OCI-LY1 (cell line): ENCODE data around the gene ARMC6.

Source experiments
- H2AFZ ChIP-seq: fragments of 200-600 bp; sonication (generic), shearing (Covaris generic); 2 replicates; pipeline ENCODE4 v1.6.0; 2014; ENCODE audit warnings: antibody characterized with exemption, mild to moderate bottlenecking, low read length
- H3F3A ChIP-seq: fragments of 200-600 bp; sonication (generic), shearing (Covaris generic); 2 replicates; pipeline ENCODE4 v1.6.0; 2014; ENCODE audit warnings: mild to moderate bottlenecking, antibody characterized with exemption, low read length, moderate library complexity; ENCODE audit not compliant: insufficient read depth
- H3K27ac ChIP-seq: fragments of 200-600 bp; sonication (generic); 2 replicates; pipeline ENCODE4 v1.5.1; 2014; ENCODE audit warnings: low read length, mixed run types, mild to moderate bottlenecking, low read depth; ENCODE audit not compliant: poor library complexity, severe bottlenecking
- H3K27me3 ChIP-seq: fragments of 200-600 bp; sonication (generic); 2 replicates; pipeline ENCODE4 v1.6.0; 2014; ENCODE audit warnings: antibody characterized with exemption, mild to moderate bottlenecking, low read length, moderate library complexity; ENCODE audit not compliant: insufficient read depth
- H3K36me3 ChIP-seq: fragments of 200-600 bp; sonication (generic); 2 replicates; pipeline ENCODE4 v1.6.1; 2014; ENCODE audit warnings: mild to moderate bottlenecking, antibody characterized with exemption, low read length, moderate library complexity, mixed read lengths; ENCODE audit not compliant: insufficient read depth
- H3K4me1 ChIP-seq: fragments of 200-600 bp; sonication (generic); 2 replicates; pipeline ENCODE4 v1.5.1; 2014; ENCODE audit warnings: mild to moderate bottlenecking, low read length, moderate library complexity; ENCODE audit not compliant: insufficient read depth, severe bottlenecking
- H3K4me2 ChIP-seq: fragments of 200-600 bp; sonication (generic), shearing (Covaris generic); 2 replicates; pipeline ENCODE4 v1.6.1; 2014; ENCODE audit warnings: low read length
- H3K4me3 ChIP-seq: fragments of 200-600 bp; sonication (generic); 2 replicates; pipeline ENCODE4 v1.5.1; 2014; ENCODE audit warnings: low read length, low read depth, mild to moderate bottlenecking, mixed read lengths; ENCODE audit not compliant: poor library complexity, severe bottlenecking
- H3K79me2 ChIP-seq: fragments of 200-600 bp; shearing (Covaris generic); 2 replicates; pipeline ENCODE4 v1.6.1; 2016; ENCODE audit warnings: mixed run types, low read length, mixed read lengths; ENCODE audit not compliant: insufficient read depth
- H3K9ac ChIP-seq: fragments of 200-600 bp; sonication (generic), shearing (Covaris generic); 2 replicates; pipeline ENCODE4 v1.6.1; 2014; ENCODE audit warnings: mild to moderate bottlenecking, low read length, mixed read lengths
- H3K9me2 ChIP-seq: fragments of 200-600 bp; sonication (generic), shearing (Covaris generic); 2 replicates; pipeline ENCODE4 v1.6.1; 2014; ENCODE audit warnings: low read depth, mild to moderate bottlenecking, low read length, mixed read lengths
- H3K9me3 ChIP-seq: fragments of 200-600 bp; shearing (Covaris generic); 2 replicates; pipeline ENCODE4 v1.6.1; 2014; ENCODE audit warnings: low read length, mixed read lengths
- H4K20me1 ChIP-seq: fragments of 200-600 bp; sonication (generic), shearing (Covaris generic); 2 replicates; pipeline ENCODE4 v1.6.0; 2016; ENCODE audit warnings: mild to moderate bottlenecking, low read length; ENCODE audit not compliant: insufficient read depth
- EZH2 ChIP-seq: fragments of 200-600 bp; sonication (generic), shearing (Covaris generic); IDR thresholded peaks from 2 replicates; pipeline ENCODE4 v1.8.0; 2017; ENCODE audit warnings: borderline replicate concordance, mixed run types, mild to moderate bottlenecking, antibody characterized with exemption, low read length, moderate library complexity, mixed read lengths
- TF ChIP-seq, protein P1 (sequence below): fragments of 200-600 bp; sonication (generic), shearing (Covaris generic); IDR thresholded peaks from 2 replicates; pipeline ENCODE4 v1.5.1; 2017; ENCODE audit warnings: mild to moderate bottlenecking, antibody characterized with exemption, low read length, moderate library complexity, mixed read lengths

ARMC6 gene

GRCh38 chr19:19057720-19058119 lies 24.3 kb downstream of the ARMC6 start:
- Histone ChIP-seq H3K79me2 (no peaks in the 10 kb centered on the region), H3K9me3 (no peaks in the 10 kb centered on the region), H3K36me3 (peaks cover 60% of the 10 kb centered on the region), H3K27ac (no peak overlapping the region), H2AFZ (no peak overlapping the region), H3K4me1 (no peaks in the 10 kb centered on the region), H3F3A (no peaks in the 10 kb centered on the region), H3K9me2 (no peaks in the 10 kb centered on the region), H3K9ac (no peak overlapping the region), H4K20me1 (no peaks in the 10 kb centered on the region), H3K27me3 (no peaks in the 10 kb centered on the region), H3K4me2 (no peak overlapping the region), H3K4me3 (no peak overlapping the region)
- TF ChIP-seq, protein P1, sequence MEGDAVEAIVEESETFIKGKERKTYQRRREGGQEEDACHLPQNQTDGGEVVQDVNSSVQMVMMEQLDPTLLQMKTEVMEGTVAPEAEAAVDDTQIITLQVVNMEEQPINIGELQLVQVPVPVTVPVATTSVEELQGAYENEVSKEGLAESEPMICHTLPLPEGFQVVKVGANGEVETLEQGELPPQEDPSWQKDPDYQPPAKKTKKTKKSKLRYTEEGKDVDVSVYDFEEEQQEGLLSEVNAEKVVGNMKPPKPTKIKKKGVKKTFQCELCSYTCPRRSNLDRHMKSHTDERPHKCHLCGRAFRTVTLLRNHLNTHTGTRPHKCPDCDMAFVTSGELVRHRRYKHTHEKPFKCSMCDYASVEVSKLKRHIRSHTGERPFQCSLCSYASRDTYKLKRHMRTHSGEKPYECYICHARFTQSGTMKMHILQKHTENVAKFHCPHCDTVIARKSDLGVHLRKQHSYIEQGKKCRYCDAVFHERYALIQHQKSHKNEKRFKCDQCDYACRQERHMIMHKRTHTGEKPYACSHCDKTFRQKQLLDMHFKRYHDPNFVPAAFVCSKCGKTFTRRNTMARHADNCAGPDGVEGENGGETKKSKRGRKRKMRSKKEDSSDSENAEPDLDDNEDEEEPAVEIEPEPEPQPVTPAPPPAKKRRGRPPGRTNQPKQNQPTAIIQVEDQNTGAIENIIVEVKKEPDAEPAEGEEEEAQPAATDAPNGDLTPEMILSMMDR = no peak
- TF ChIP-seq EZH2 = no peak

DNA sequence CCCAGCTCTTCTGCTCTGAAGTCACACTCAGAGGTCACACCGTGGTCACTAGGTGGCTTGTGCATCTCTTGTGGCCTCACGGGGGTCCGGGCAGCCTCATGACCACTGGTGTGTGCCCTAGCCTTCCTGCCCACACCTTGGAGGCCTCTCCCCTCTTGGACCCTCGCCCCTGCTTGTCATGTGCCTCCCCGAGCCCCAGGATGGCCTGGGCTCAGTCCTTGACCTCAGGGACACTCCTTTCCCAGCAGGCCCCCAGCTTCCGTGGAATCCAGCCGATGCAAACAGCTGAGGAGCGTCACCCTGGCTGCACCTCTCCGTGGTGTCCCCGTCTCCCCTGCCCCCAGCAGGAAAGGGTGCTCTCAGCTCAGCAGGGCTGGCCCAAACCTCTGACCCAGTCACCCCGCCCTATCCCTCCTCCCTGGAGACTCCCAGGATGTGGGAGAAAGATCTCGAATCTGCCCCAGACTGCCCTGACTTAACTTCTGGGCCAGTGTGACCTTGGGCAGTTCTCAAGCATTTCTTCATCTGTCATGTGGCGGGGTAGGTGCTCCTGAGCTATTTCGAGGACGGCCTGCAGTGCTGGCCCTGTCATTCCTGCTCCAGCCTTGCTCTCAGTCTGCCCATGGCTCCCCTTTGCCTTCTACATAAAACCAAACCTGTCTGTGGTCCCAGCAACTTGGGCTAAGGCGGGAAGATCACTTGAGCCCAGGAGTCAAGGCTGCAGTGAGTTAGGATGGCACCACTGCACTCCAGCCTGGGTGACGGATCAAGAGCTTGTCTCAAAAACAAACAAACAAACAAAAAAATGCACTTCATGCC lies 25.8 kb downstream of the ARMC6 start:
- Histone ChIP-seq H3K4me3 (no peak overlapping the region), H3K36me3 (peaks cover 51% of the 10 kb centered on the region), H2AFZ (no peak overlapping the region), H3K9ac (no peak overlapping the region), H3K79me2 (no peaks in the 10 kb centered on the region), H4K20me1 (no peaks in the 10 kb centered on the region), H3K4me2 (no peak overlapping the region), H3K9me3 (no peaks in the 10 kb centered on the region), H3K27ac (no peak overlapping the region), H3K4me1 (peaks cover 5% of the 10 kb centered on the region), H3K27me3 (no peaks in the 10 kb centered on the region), H3K9me2 (no peaks in the 10 kb centered on the region), H3F3A (no peaks in the 10 kb centered on the region)
- TF ChIP-seq, protein P1 = no peak
- no peak for TF ChIP-seq EZH2

DNA sequence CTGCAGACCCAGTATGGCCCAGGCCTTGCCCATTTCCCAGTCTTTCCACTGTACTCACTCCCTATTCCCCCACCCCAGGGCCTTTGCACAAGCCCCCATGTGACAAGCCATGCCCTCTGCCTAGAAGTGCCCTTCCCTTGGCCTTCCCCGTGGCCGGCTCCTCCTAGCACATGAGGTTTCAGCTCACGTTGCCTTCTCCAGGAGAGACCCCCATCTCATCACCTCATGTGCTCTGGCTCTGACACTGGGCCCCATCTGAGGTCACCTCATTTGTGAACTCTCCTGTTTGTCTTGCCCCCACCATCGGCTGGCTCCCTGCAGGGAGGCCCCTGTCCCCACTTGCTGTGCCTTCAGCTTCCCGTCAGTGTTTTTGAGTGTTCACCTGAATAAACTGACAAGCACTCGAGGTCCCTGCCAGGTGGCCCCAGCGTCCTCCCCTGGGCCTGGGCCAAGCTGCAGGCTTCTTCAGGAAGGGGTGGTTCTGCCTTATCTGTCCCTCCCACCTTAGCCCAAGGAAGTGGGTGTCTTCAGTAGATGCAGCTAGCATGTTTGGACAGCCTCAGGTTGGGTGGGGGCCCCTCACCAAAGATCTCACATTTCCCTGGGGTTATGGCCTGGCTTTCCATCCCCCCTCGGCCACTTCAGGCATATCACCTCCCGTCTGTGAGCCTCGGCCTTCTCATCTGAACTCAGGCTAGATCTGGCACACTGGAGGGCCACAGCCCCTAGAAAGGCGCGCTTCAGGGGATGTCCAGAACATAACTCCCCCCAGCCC lies 26.6 kb downstream of the ARMC6 start:
- H3K79me2 ChIP-seq = no peaks in the 10 kb centered on the region
- TF ChIP-seq EZH2 = no peak
- TF ChIP-seq, protein P1 = no peak
- no peak overlapping the region for H3K4me3 ChIP-seq
- no peaks in the 10 kb centered on the region for H3F3A ChIP-seq
- no peak overlapping the region for H2AFZ ChIP-seq
- peaks cover 43% of the 10 kb centered on the region for H3K36me3 ChIP-seq
- H3K27ac ChIP-seq = no peak overlapping the region
- H3K9me2 ChIP-seq = no peaks in the 10 kb centered on the region
- H3K4me1 ChIP-seq = peaks cover 13% of the 10 kb centered on the region
- H4K20me1 ChIP-seq = no peaks in the 10 kb centered on the region
- no peak overlapping the region for H3K9ac ChIP-seq
- H3K9me3 ChIP-seq = no peaks in the 10 kb centered on the region
- no peaks in the 10 kb centered on the region for H3K27me3 ChIP-seq
- H3K4me2 ChIP-seq = no peak overlapping the region
